Iris pigment epithelial cell (primary cell): ENCODE data around the gene USP2.

Source experiments
- DNase-seq: peaks from one replicate; pipeline ENCODE4 v3.0.0-alpha.2; 2011; ENCODE audit warnings: low read depth

The USP2 gene

DNA sequence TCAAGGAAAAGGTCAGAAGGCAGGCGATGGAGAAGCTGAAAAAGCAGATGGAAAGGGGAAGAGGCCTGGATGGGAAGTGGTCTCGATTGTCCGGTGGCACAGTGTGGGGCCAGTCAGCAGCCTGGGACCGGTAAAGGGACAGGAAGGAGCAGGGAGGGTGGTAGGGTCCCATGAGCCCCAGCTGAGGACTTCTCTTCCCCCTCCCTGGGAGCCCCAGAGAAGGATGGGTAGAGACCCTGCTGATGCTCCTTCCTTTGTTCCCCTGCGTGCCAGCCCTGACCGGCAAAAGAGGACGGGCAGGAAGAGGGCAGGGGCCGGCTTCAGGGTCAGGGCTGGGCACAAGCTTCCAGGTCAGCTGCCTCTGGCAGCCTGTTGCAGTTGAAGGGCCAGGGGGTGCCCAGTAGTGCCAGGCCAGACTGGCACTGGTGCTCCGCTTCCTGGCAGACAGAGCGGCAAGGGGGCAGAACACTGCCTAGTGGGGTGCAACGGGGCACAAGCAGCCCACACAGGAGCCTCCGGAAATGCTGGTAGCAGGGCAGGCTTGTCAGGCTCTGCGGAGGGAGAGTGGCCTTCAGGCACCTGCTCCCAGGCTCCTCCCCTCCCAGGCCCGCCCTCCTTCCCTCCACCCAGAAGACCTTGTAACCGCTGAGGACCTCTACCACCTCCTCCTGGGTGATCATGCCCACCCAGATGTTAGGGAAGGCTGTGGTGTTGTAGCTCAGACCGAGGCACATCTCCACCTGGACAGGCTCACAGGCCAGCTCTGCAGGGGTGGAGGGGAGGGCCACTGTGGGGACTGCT lies 40.1 kb downstream of the USP2 start:
- DNase-seq, result no peak

DNA sequence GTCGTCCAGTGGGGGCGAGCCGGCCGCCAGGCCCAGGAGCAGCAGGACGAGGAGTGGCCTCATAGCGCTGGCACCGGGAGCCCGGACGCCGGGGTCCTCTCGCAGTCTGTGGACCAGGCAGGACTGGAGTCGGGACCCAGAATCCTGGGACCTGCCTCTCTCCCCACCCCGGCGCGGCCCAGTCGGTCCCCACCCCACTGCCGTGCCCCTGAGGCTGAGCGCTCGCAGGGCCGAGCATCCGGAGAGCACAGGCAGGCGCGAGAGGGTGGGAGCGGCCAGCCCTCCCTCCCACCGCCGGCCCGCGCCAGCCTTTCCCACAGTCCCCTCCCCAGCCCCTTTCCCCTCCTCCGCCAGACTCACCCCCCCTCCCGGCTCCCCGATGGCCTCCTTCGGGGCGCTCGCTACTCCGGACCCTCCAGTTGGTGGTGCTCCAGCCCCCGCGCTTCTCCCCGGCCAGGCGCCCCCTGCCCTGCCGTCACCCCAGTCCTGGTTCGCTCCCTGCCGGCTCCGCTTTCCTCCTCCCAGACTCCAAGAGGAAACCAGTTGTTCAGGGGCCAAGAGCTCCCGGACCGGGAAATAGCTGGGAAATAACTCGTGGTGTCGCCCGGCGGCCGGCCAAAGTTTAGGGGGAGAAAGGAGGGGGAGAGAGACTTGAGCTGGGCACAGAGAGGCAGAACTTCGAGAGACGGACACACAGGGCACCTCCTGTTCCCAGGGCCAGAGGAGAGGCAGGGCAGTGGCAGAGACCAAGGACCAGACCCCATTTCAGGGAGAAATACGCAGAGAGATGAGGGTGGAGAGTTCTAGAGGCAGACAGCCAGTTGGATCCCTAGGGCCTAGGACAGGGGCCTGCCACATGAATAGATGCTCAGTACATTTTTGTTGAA lies 40.9 kb downstream of the USP2 start, which contains the start of gene C1QTNF5:
C1QTNF5 (minus strand) TSS at position 549 of the 887 bp plus-strand sequence; CDS start at position 63, 486 bp downstream.
- DNase-seq, result no peak

DNA sequence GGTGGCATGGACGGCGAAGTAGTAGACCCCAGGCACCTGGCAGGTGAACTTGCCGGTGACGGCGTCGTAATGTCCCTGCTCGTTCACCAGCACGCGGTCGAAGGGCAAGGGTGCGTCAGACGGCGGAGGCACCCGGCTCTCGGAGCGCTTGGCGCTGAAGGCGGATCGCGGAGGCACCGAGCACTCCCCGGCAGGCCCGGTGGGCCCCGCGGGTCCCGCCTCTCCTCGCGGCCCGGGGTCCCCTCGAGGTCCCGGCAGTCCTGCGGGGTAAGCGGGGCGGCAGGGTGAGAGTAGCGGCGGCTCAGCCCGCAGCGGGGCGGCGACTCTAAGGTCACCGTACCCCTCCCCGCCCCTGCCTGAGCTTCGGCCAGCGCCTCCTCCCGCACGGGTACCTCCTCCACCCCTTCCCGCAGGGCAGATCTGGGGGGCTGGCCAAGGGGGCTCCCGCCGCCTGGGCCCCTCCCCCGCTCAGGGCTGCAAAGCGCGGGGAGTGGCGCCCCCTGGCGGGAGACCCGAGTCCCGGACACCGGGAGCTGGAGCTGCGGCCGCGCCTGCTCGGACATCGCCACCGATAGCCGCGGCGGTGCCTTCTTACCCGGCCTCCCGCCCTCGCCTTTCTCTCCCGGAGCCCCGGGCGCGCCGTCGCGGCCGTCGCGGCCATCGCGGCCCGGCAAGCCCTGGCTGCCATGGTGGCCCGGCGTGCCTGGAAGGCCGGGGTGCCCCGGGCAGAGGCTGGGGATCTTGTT lies 41.7 kb downstream of the USP2 start:
- no peak for DNase-seq

DNA sequence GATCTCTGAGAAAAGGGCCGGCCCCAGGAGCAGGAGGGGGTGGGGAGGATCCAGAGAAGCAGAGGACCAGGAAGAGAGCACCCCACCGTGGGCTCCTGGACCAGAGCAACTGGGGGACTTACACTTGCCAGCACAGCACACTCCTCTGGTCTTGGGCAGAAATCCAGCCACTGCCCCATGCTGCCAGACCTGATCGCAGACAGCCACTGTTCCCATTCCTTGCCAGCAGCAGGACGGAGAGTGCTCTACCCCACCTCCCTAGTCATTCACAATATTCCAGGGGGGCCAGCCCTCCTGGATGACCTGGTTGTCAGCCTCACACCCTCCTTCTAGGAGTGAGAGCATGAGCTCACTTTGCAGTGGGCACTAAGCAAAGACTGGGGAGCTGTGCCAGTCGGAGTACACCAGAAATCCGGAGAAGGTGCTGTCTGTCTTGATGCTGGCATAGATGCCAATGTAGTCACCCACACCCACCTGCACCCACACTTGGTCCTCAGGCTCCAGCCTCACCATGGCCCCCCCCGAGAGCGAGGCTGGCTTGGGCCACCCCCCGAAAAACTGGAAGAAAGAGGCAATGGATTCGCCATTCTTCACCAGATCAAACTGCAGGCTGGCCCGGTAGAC lies 42.4 kb downstream of the USP2 start:
- DNase-seq, result no peak

DNA sequence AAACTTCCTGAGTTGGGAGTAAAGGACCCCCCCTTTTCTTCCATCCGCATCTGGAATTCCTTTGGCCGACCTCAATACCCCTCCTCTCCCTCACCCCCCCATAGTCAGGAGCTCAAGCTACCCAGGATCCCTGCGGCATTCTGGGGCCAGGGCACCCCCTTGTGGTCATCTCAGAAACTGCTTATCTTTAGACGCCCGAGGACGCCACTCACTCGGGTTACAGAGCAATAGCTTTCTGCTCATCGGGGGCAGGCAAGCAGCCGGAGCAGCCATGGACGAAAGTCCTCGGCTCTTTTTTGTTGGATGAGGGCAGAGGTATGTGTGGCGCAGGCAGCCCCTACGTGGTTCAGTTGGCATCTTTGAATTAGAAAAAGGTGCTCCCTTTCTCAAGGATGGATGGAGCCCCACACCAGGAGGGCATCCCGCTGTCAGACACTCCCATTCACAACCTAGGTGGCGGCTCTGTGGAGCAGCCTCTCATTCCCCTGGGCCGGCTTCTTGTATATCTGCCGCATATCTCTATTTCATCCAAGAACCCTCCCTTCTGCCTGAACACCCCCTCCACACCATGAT lies 43.1 kb downstream of the USP2 start:
- peak; percentile 67 for DNase-seq

DNA sequence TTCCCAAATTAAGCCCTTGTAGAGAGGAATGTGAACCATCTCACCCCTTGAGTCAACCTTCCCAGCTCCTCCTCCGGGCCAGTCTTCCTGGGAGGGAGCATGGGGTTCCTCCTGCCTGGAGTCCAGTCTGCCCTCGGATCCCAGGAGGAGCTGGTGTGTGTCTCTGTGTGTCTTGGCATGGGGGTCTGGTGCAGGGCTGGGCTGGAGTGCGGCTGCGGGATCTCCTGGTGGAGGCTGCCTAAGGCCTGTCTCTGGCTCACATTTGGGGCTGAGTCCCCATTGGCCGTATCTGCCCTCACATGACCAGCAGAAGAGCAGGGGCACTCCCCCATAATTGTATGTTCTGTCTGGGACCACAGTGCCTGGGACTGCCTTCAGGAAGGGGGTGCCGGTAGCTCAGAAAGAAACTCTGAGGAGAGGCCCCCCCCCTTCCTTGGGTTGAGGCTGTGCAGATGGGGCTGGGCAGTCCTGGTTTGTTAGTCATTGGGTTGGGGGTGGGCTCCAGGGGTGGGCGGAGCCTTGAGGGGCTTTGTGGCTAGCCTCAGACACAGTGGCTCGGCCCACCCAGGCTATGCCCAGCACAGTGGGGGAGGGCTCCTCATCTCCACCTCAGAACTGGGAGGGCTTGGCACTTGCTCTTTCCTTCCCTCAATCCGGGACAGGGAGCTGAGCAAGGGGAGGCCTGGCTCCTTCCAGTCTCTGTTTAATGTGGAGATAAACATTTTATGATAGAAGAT lies 43.7 kb downstream of the USP2 start:
- no peak for DNase-seq

DNA sequence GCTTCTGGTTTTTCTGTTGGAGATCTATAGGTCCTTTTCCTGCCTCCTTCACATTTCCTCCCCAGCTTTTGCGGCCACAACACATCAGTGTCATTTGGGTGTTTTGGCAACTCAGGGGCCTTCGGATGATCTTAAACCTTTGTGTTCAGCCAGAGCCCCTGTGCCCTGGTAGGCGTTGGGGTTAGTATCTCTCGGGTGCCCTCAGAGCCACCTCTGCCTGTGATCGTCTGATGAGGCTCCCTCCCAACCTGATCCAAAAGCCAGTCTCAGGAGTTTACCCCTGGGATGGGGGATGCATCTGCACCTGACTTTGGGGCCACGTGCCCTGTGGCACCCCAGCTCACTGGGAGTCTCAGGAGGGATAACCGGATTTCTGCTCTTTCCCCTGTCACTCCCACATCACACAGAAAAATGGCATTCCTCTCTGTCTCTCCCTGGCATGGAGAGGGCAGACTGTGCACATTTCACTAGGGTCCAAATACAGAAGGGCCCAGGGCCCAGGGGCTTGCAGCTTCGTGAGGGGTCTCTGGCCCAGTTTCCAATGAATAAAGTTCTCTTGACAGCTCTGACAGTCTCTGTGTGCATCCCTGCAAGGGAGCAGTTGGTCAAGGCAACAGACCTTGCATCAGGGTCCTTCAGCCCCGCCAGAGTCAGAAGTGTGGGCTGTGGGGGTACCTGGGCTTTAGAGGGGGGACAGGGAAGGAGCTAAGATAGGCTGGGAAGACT lies 44.6 kb downstream of the USP2 start:
- no peak for DNase-seq

DNA sequence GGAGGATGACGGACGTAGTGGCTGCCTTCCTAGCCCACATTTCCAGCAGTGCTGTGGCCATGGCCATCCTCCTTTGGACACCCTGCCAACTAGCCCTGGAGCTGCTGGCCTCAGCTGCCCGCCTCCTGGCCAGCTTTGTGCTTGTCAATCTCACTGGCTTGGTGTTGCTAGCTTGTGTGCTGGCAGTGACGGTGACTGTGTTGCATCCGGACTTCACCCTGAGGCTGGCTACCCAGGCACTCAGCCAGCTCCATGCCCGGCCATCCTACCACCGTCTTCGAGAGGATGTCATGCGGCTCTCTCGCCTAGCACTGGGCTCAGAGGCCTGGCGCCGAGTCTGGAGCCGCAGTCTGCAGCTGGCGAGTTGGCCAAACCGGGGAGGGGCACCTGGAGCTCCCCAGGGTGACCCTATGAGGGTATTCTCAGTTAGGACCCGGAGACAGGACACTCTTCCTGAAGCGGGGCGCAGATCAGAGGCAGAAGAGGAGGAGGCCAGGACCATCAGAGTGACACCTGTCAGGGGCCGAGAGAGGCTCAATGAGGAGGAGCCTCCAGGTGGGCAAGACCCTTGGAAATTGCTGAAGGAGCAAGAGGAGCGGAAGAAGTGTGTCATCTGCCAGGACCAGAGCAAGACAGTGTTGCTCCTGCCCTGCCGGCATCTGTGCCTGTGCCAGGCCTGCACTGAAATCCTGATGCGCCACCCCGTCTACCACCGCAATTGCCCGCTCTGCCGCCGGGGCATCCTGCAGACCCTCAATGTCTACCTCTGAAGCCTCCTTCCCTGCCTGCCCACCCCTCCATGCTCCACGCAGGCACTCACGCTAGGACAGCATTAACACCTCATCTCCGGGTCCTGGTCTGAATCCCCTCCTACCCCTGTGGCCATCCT lies 45.6 kb downstream of the USP2 start:
- no peak for DNase-seq

DNA sequence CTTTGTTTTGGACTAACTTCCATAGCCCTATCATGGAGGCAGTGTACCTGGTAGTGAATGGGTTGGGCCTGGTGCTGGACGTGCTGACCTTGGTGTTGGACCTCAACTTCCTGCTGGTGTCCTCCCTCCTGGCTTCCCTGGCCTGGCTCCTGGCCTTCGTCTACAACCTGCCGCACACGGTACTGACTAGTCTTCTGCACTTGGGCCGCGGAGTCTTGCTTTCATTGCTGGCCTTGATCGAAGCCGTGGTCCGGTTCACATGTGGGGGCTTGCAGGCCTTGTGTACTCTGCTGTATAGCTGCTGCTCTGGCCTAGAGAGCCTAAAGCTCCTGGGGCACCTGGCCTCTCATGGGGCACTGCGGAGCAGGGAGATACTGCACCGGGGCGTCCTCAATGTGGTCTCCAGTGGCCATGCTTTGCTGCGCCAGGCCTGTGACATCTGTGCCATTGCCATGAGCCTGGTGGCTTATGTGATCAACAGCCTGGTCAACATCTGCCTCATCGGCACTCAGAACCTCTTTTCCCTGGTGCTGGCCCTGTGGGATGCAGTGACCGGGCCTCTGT lies 46.3 kb downstream of the USP2 start:
- no peak for DNase-seq

DNA sequence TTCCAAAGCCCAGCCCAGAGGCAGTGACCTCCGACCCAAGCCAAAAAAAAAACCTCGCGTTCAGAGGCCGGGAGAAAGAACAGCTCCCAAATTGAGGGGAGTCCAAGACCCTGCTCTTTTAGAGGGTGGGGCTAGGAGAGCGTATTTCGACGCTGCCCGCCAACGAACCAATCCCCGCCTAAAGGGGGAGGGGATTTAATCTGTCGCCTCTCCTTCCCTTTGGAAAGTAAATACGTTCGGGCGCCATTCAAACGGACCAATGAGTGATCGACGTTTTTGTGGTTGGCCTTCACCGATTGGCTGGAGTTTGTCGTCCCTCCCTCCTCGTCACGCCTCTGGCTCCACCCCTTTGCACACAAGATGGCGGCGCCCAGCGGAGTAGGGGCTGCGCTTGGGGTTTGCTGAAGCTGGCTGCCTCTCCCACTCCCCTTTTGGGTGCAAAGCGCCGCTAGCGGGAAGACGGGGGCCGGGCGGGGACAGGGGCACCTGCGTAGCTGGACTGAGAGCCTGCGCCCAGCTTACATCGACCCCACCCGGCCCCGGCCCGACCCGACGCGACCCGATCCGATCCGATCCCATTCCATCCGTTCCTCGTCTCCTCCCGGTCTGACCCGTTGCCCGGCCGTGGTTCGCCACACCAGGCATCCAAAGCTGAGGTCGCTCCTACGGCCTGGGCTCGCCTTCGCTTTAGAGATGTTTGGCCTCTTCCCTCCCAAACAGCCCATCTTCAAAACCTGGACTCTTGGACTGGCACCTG lies 47.1 kb downstream of the USP2 start, which contains the start of gene RNF26:
RNF26 (plus strand) TSS at position 354 of the 757 bp plus-strand sequence. CDS start 596 bp downstream, outside the sequence.
- peak; percentile 98 for DNase-seq

DNA sequence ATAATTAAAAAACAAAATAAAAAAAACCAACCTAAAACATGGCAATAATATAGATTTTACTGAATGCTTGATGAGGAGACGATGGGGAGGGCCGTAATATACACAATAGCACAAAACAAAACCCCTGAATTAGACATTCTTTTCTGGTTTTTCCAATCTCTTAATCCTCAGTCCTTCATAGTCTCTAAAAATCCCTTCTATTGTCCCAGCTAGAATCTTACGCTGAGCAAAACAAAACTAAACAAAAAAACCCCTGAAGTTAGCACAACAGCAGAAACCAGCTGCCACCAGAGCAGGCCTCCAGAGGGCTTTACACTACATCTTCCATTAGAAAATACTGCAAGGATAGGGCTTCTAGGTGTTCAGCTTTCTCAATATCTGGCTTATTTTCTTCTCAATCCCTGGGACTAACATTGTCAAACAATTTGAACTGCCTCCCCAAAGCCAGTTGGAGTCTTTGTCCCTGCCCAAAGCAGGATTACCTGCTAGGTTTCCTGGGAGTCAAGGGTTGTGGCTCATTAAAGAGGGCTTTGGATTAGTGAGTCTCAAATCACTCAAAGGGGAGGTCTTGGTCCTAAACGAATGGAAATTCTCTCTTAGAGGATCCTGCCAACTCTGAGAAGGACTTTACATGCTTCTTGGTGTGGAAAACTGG lies 49.3 kb downstream of the USP2 start:
- no peak for DNase-seq

DNA sequence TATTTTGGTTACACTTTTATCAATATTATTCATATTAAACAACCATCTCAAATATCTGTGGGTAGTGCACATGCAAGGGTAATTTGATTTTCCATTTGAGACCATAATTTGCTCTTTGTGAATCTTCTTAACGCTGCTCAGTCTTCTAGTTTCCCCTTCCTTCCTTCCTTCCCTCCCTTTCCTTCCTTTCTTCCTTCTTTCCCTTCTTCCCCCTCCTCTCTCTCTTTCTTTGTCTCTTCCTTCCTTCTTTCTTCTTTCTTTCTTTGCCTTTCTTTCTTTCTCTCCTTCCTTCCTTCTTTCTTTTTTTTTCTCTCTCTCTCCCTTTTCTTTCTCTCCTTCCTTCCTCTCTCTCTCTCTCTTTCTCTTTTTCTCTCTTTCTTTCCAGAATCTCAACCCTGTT lies 51.3 kb downstream of the USP2 start:
- no peak for DNase-seq

DNA sequence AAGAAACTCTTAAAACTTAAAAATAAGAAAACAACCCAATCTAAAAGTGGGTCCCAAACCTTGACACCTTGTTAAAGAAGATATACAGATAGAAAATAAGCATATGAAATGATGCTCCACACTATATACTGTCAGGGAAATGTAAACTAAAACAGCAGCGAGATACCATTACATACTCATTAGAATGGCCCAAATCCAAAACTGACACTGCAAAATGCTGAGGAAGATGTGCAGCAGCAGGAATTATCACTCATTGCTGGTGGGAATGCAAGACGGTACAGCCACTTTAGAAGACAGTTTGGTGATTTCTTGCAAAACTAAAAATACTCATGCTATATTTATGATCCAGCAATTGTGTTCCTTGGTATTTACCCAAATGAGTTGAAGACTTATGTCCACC lies 52.2 kb downstream of the USP2 start:
- DNase-seq, result no peak

DNA sequence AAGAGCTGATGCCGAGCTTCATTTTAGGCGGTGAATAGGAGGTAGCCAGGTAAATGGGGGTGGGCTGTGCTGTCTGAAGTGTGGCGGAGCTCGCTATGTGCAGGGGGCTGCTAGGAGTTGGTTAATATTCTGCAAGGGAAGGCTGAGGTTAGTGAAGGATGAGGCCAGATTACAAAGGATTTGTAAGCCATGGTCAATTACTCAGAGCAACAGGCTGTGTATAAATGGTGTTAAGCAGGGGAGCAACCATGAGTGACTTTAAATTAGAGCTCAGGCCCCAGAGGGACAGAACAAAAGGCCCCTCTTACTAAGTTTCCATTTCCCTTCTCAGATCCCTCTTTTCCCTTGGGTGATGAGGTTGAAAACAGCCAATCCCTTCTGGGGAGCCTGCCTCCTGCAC lies 57.3 kb downstream of the USP2 start:
- DNase-seq, result no peak

DNA sequence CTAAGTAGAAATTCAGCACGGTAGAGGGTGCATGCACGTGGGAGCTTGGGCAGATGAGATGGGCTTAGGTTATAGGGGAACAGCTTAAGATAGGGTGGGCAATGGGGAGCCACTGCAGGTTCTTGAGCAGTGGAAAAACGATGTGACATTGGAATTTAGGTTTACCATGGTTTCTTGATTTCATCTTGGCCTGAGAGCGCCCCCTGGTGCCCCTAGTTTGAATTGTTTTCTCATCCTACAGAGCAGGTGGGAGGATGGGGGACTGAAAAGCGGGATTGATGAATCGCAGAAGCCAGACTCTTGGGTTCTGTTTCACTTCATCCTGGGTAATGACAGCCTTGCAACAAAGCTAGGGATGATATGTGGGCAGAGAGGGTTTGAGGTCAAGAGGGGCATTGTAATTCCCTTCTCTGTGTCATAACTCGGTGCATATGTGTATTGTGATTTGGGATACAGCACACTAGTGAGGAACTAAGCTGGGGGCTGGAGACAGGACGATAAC lies 57.9 kb downstream of the USP2 start:
- DNase-seq, result peak; percentile 58

DNA sequence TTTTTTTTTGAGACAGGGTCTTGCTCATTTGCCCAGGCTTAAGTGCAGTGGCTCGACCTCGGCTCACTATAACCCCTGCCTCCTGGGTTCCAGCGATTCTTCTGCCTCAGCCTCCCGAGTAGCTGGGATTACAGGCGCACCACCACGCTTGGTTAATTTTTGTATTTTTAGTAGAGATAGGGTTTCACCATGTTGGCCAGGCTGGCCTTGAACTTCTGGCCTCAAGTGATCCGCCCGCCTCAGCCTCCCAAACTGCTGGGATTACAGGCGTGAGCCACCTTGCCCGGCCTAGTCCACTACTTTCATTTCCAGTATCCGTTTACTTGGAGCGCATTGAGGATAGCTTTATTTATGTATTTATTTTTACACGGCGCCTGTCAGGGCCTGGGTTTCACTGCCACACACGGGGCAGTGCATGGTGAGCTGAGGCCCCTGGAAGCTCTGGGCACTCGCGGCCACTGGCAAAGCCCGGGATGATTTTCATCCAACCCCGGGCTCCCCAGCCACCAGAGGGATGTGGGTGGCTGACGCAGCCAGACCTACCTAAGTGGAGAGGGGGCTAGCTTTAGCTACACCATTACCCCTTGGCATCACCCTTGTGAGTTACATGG lies 58.5 kb downstream of the USP2 start:
- no peak for DNase-seq

DNA sequence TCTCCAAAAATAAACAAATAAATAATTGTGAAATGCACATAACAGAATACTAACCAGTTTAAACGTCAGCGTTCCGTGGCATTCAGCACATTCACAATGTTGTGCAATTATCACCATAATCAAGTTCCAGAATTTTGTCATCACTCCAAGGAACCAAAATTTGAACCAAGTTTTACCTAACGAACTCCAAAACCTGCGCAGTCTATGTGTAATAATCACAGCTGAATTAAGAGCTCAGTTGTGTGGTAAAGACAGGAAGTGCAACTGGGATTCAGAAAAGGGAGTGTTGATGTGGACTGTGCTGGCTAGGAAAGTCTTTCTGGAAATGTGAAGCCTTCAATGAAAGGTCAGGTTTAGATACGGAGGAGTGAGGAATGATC lies 59.1 kb downstream of the USP2 start:
- no peak for DNase-seq
